CD14-positive monocyte (primary cell): ENCODE data around the gene HPGD. TPM values are rescaled to one million over a fixed set of nuclear protein-coding genes. Genes with fewer than 3 reads are reported as not detected.

ENCODE experiments used
- DNase-seq, 3 donors: peaks; one replicate each; pipeline ENCODE4 v3.0.0-alpha.2; 2011 to 2022
- H2AFZ ChIP-seq: 2 replicates; pipeline ENCODE4 v1.6.0; 2012; ENCODE audit warnings: mild to moderate bottlenecking, low read depth, low read length, inconsistent platforms; ENCODE audit not compliant: insufficient read depth, poor library complexity, severe bottlenecking
- H3K27ac ChIP-seq, 2 donors: 1 replicate in 1 of 2; 2 replicates in 1 of 2; pipeline ENCODE4 v1.5.1; 2012 to 2013; ENCODE audit warnings: low read length in 2 of 2, control low read depth in 1 of 2, inconsistent platforms in 1 of 2, low read depth in 1 of 2, mild to moderate bottlenecking in 1 of 2
- H3K27me3 ChIP-seq, 2 donors: one replicate each; pipeline versions ENCODE4 v1.6.0 to v1.6.1; 2011 to 2013; ENCODE audit warnings: low read length in 2 of 2; ENCODE audit not compliant: control insufficient read depth in 2 of 2, insufficient read depth in 2 of 2
- H3K36me3 ChIP-seq, 2 donors: replicated peaks in 1 of 2; 1 replicate in 1 of 2; 2 replicates in 1 of 2; pipeline versions ENCODE4 v1.5.1 to v1.6.1; 2012 to 2013; ENCODE audit warnings: low read length in 2 of 2, control low read depth in 1 of 2, inconsistent platforms in 1 of 2, mild to moderate bottlenecking in 1 of 2; ENCODE audit not compliant: insufficient read depth in 2 of 2, control insufficient read depth in 1 of 2
- H3K4me1 ChIP-seq, 2 donors: 1 replicate in 1 of 2; 2 replicates in 1 of 2; pipeline versions ENCODE4 v1.5.1 to v1.6.1; 2012 to 2013; ENCODE audit warnings: low read length in 2 of 2, control low read depth in 1 of 2, inconsistent platforms in 1 of 2, mild to moderate bottlenecking in 1 of 2, moderate library complexity in 1 of 2; ENCODE audit not compliant: insufficient read depth in 2 of 2, control insufficient read depth in 1 of 2
- H3K4me2 ChIP-seq: replicated peaks from 2 replicates; pipeline ENCODE3; 2012; ENCODE audit warnings: low read length, moderate library complexity, mild to moderate bottlenecking; ENCODE audit not compliant: poor library complexity, severe bottlenecking; ENCODE audit errors: extremely low read depth
- H3K4me3 ChIP-seq, 3 experiments: fragments of 200-600 bp in 1 of 3; sonication (generic) in 1 of 3; replicated peaks in 1 of 3; 1 replicate in 2 of 3; 2 replicates in 1 of 3; pipeline ENCODE4 v1.5.1; 2011 to 2013; ENCODE audit warnings: low read length in 3 of 3, mild to moderate bottlenecking in 3 of 3, control low read depth in 2 of 3, low read depth in 2 of 3, inconsistent platforms in 1 of 3, moderate library complexity in 1 of 3
- H3K79me2 ChIP-seq: 2 replicates; pipeline ENCODE4 v1.6.0; 2012; ENCODE audit warnings: mild to moderate bottlenecking, control low read depth, inconsistent platforms, low read length, moderate library complexity; ENCODE audit not compliant: insufficient read depth
- H3K9ac ChIP-seq: 2 replicates; pipeline ENCODE4 v1.6.0; 2017; ENCODE audit warnings: low read length, mild to moderate bottlenecking; ENCODE audit not compliant: insufficient read depth, poor library complexity, severe bottlenecking
- H3K9me3 ChIP-seq, 2 donors: replicated peaks in 1 of 2; 1 replicate in 1 of 2; 2 replicates in 1 of 2; pipeline versions ENCODE4 v1.5.1 to v1.6.1; 2012 to 2013; ENCODE audit warnings: low read length in 2 of 2, control low read depth in 1 of 2; ENCODE audit not compliant: control insufficient read depth in 1 of 2, insufficient read depth in 1 of 2
- H4K20me1 ChIP-seq: 2 replicates; pipeline ENCODE4 v1.6.0; 2012; ENCODE audit warnings: mild to moderate bottlenecking, low read length, control low read depth, moderate library complexity; ENCODE audit not compliant: insufficient read depth
- H3K27ac Mint-ChIP-seq, 7 donors: one replicate each; pipeline ENCODE4 v1.8.0; 2020; ENCODE audit warnings: mild to moderate bottlenecking in 7 of 7, mixed read lengths in 7 of 7, moderate library complexity in 6 of 7, inconsistent platforms in 2 of 7
- H3K27me3 Mint-ChIP-seq, 3 donors: one replicate each; pipeline ENCODE4 v1.8.0; 2021 to 2022; ENCODE audit warnings: low read depth in 3 of 3, mild to moderate bottlenecking in 3 of 3, mixed read lengths in 3 of 3, moderate library complexity in 3 of 3, inconsistent platforms in 1 of 3
- H3K36me3 Mint-ChIP-seq, 2 donors: one replicate each; pipeline ENCODE4 v1.8.0; 2020; ENCODE audit warnings: mixed read lengths in 2 of 2, inconsistent platforms in 1 of 2, mild to moderate bottlenecking in 1 of 2
- H3K4me1 Mint-ChIP-seq: one replicate; pipeline ENCODE4 v1.8.0; 2020; ENCODE audit warnings: mild to moderate bottlenecking, mixed read lengths
- H3K4me3 Mint-ChIP-seq, 2 donors: one replicate each; pipeline ENCODE4 v1.8.0; 2020; ENCODE audit warnings: mild to moderate bottlenecking in 2 of 2, mixed read lengths in 2 of 2, moderate library complexity in 1 of 2
- H3K9me3 Mint-ChIP-seq, 7 donors: one replicate each; pipeline ENCODE4 v1.8.0; 2020 to 2022; ENCODE audit warnings: mixed read lengths in 7 of 7, mild to moderate bottlenecking in 6 of 7, moderate library complexity in 6 of 7, inconsistent platforms in 2 of 7
- CTCF ChIP-seq: fragments of 200-600 bp; IDR thresholded peaks from one replicate; pipeline ENCODE4 v1.8.0; 2022; ENCODE audit warnings: antibody characterized with exemption, mild to moderate bottlenecking
- WGBS: methylation state at CpG from one replicate; pipeline ENCODE4 v1.1.5; 2013; ENCODE audit warnings: missing lambda C conversion rate; ENCODE audit not compliant: insufficient coverage; 5-methylcytosine and 5-hydroxymethylcytosine counted together
- intact Hi-C, 2 donors: fragments of 100-400 bp; cut with micrococcal nuclease; formaldehyde crosslinking; loops; one replicate each; pipeline versions ENCODE4 v1.15.0 to v1.15.1; 2023
- polyA plus RNA-seq, 3 donors: library from polyadenylated mRNA; depleted of rRNA in 1 of 3; unstranded in 2 of 3; stranded (reverse) in 1 of 3; fragments of 300-500 nt in 2 of 3; fragments of >200 nt in 1 of 3; fragmentation: Illumina TruSeq in 2 of 3; gene quantifications; 1 replicate in 2 of 3; 2 replicates in 1 of 3; pipeline ENCODE4 v1.2.3, GENCODE V29; 2012 to 2021

HPGD gene
- polyA plus RNA-seq, 3 donors, result 0.17 to 2.3 (median 1.3) TPM

GRCh38 chr4:174539571-174539970, 17.3 kb upstream of the HPGD start:
- Histone ChIP-seq H3K4me2 (no peak overlapping the region), H3K4me1 (no peaks in the 10 kb centered on the region), H3K36me3 (no peaks in the 10 kb centered on the region), H3K9ac (no peak overlapping the region), H3K27me3 (no peaks in the 10 kb centered on the region), H3K4me3 (no peak overlapping the region), H2AFZ (no peak overlapping the region), H3K79me2 (no peaks in the 10 kb centered on the region), H4K20me1 (no peaks in the 10 kb centered on the region), H3K27ac (no peak overlapping the region), H3K9me3 (no peaks in the 10 kb centered on the region)
- WGBS, result 73% methylated on average over 3 of the region's 3 CpGs
- intact Hi-C loops, result no loop called here
- peaks cover 3 to 6% (median 6%) of the 10 kb centered on the region in 3 donors for H3K27me3 Mint-ChIP-seq
- no peaks in the 10 kb centered on the region for H3K4me1 Mint-ChIP-seq
- peaks cover 0 to 5% (median 2%) of the 10 kb centered on the region in 7 donors for H3K9me3 Mint-ChIP-seq
- DNase-seq, result no peak
- no peak for TF ChIP-seq CTCF
- no peaks in the 10 kb centered on the region for H3K36me3 Mint-ChIP-seq
- H3K27ac Mint-ChIP-seq, result no peak overlapping the region
- H3K4me3 Mint-ChIP-seq, result no peak overlapping the region

DNA sequence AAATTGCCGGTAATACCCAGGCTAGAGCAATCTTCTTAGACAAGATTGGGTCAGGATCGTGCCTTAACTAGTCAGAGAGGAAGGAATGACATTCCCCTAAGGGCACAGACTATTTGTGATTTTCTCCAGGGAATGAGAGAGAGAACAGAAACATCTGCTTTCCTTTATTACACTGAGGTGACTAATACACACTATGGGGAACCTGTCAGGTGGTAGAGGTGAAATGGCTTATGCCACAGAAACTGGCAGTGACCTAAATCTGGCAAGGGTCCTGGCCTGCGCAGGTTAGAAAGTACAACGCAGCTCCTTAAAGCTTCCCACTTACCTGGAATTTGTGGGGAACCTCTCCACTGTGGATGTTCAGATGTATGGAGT, 16.6 kb upstream of the HPGD start:
- H3K4me2 ChIP-seq, result no peak overlapping the region
- no peak overlapping the region for H3K4me3 Mint-ChIP-seq
- no peak overlapping the region for H3K9ac ChIP-seq
- H3K27me3 Mint-ChIP-seq, result peaks cover 0 to 6% (median 5%) of the 10 kb centered on the region in 3 donors
- DNase-seq, result no peak
- no peaks in the 10 kb centered on the region for H3K36me3 ChIP-seq
- H3K4me3 ChIP-seq, result no peak overlapping the region
- no peaks in the 10 kb centered on the region for H3K79me2 ChIP-seq
- no peak for TF ChIP-seq CTCF
- H4K20me1 ChIP-seq, result no peaks in the 10 kb centered on the region
- H3K9me3 Mint-ChIP-seq, result peaks cover 0 to 3% (median under 1%) of the 10 kb centered on the region in 7 donors
- no peak overlapping the region for H3K27ac Mint-ChIP-seq
- no peak overlapping the region for H2AFZ ChIP-seq
- H3K27me3 ChIP-seq, result no peaks in the 10 kb centered on the region
- H3K36me3 Mint-ChIP-seq, result no peaks in the 10 kb centered on the region
- no peaks in the 10 kb centered on the region for H3K4me1 Mint-ChIP-seq
- no peaks in the 10 kb centered on the region for H3K9me3 ChIP-seq
- WGBS, result no CpG with 5 or more reads among the region's 4 CpGs
- intact Hi-C loops, result no loop called here
- no peaks in the 10 kb centered on the region for H3K4me1 ChIP-seq
- no peak overlapping the region for H3K27ac ChIP-seq
